HG03439 (cell line): ENCODE data around the gene COL18A1.
"Not testable (repeated sequence)": the region's sequence is repeated elsewhere in the genome, so short reads cannot be mapped to it uniquely, and the experiment has no call there.

Source experiments
- ATAC-seq: cut with Tn5 transposase; IDR thresholded peaks from one replicate; pipeline ENCODE4 v1.9.1; 2021; ENCODE audit warnings: mild to moderate bottlenecking, moderate library complexity; ENCODE audit not compliant: unreplicated experiment

Gene COL18A1

DNA sequence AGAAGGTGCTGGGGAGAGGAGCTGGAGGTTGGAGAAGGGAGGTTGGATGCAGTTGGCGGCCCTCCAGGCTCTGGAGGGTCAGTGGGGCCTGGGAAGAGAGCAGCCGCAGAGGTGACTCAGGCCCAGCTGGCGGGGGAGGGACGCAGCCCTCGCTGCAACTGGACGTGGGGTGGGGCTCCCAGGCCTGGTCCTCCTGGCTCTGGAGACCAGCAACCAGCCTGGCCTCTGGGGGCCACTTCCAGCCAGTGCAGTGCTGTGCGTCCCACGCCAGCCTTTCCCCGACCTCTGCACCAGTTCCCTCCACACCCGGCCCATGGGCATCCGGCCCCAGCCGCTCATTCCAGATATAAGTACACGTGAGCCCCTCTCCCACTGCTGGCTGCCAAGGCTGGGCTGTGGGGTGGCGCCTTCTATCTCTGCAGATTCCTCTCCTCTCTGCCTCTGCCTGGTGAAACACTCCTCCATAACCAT, 38.0 kb upstream of the COL18A1 start:
- ATAC-seq: no peak

DNA sequence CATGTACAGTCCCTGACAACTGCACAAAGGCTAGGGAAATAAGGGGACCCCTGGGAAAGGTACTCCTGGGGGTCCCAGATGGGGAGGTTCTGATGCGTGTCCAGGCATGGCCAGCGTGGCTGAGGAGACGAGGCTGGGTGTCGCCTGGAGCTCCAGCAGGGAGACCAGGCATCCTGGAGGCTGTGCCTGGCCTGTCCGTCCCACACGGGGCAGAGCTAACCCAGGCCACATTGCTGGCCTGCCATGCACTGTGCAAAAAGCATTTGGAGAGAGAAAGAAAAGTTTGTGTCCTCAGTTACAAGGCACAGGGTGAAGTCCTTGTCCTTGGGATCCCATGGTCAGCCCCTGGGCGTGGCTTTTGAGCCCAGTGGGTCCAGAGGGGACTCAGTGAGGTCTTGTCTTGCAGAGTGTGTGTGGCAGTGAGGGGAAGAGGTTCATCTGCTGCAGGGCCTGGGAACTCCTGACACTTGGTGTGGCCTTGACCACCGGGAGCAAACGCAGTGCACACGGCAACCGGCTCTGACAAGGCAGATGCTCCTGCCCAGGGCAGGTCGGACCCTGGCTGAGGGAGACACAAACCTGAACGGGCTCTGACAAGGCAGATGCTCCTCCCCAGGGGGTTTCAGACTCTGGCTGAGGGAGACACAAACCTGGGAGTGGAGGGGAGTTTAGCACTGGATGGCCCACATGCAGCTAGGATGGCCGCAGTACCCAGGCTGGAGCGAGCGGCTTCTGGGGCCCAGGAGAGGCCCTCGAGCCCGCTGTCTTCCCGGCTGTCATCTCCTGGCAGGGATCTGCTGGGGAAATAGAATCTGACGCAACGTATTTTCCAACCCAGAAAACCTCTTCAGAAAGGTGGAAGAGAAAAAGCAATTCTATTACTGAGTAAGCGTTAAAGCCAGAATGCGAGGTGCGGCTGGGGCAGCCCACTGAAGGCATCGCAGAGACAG, 37.3 kb upstream of the COL18A1 start:
- ATAC-seq: no peak

DNA sequence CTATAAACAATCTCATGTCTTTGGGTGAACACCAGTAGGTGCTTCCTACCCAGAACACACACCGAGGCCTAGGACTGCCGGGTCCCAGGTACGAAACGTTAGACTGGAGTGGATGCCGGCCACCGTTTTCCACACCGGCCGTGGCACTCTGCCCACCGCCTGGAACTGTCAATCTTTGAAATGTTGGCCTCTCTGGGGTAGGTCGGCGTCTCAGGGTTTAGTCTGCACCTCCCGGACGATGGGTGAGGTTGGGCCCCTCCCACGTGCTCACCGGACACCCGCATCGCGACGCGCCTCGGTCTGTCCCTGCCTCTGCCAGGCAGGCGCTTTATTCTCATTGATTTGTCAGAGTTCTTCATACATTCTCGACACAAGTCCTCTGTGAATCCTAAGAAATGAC, 35.9 kb upstream of the COL18A1 start:
- ATAC-seq: not testable (repeated sequence)

GRCh38 chr21:45370575-45370974, 34.4 kb upstream of the COL18A1 start:
- ATAC-seq: no peak

- ATAC-seq: no peak
Measured at GRCh38 chr21:45371081-45371480, 33.9 kb upstream of the COL18A1 start.

DNA sequence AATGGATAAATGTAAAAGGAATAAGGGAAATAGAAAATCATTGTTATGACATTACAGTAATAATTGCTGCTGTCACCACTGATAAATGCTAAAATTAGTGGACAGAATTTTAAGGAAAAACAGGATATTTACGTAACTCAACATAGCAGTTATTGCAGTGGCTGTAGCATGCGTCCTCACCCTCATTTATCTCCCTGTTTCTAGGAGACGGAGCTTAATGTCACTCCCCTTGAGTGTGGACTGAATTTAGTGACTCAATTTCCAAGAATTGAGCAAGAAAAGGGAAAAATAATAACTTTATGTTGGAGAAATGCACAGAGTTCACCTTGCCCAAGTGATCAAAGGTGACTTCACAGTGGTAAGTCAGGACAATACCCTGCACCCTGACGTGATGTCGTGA, 33.3 kb upstream of the COL18A1 start:
- ATAC-seq: no peak

DNA sequence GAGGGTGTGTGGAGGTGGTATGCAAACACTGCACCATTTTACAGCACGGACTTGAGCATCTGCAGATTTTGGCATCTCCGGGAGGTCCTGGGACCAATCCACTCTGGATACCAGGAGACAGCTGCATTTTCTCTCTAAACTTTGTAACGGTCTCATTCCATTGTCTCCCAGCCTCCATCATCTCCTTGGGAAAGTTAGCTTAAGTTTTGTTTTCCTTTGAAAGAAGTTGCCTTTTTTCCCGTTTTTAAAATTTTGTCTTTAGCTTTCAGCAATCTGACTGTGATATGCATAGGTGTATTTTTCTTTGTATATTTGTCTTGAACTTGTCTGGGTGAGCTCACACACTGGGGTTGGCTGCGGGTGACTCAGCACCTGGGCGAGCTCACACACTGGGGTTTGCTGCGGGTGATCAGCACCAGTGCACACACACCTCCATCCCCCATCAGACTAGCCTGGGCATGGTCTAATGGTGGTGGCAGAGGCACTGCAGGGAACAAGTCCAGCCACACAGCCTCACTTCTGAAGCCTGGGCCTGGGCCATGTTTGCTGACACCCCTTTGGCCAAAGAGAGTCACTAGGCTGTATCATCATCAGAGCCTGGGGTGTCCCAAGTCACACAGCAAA, 32.1 kb upstream of the COL18A1 start:
- ATAC-seq: no peak

- ATAC-seq: no peak
Measured at GRCh38 chr21:45373991-45374816, 30.8 kb upstream of the COL18A1 start.

- no peak for ATAC-seq
Measured at GRCh38 chr21:45374826-45375455, 30.0 kb upstream of the COL18A1 start.

DNA sequence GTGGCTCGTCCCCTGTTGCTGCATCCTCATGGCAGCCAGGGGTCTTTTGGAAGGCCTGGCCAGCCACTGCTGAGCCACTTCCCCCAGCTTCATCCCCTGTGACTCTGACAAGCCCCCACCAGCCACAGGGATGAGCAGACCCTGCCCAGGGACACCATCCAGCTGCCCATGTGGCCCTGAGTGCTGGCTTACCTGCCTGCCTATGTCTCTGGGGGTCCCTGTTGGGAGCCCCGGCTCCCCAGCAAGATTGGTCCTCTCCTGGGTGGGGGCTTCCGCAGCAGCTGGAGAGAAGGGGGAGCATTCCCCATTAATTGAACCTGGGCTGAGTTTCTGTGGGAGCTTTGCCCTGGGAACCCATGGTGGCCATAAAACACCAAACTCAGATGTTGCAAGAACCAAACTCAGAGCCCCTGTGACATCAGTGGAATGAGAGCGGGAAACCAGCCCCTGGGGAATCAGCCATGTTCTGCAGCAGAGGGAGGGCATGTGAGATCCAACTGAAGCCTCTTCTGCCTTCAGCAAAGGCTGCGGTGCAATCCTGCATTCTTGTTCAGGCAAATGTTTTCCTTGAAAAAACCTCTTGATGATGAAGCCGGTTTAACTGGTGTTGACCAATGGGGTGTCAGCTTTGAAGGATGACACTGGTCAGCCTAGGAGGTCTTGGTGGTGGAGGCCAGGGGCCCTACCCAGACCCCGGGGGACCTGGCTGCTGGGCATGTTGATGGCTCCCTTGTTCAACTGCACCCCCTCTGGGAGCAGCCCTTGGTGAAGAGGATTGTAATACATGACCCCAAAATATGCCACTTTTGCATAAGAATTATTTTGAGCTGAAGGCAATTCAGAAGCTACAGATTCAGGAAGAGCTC, 28.3 kb upstream of the COL18A1 start:
- ATAC-seq: no peak

DNA sequence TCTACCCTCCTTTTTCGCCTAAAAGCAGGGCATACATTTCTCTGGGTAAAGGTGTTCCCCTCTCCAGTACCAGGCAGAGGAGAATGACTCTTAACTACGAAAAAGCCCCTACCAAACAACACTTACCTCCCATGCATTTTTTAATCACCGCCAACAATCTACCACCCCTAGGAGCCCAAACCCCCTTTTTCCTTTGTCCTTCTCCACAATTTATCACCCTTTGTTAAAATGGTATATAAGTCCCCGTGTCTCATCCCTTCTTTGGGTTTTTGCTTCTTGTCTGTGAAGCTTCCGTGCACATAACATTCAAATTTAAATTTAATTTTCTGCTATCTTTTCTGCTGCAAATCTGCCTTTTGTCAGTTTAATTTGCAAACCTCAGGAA, 27.6 kb upstream of the COL18A1 start:
- ATAC-seq: no peak

GRCh38 chr21:45377866-45378257, 27.1 kb upstream of the COL18A1 start:
- no peak for ATAC-seq

- ATAC-seq: no peak
Measured at GRCh38 chr21:45378258-45378966, 26.6 kb upstream of the COL18A1 start.

GRCh38 chr21:45379171-45379900, 25.6 kb upstream of the COL18A1 start:
- ATAC-seq: no peak

DNA sequence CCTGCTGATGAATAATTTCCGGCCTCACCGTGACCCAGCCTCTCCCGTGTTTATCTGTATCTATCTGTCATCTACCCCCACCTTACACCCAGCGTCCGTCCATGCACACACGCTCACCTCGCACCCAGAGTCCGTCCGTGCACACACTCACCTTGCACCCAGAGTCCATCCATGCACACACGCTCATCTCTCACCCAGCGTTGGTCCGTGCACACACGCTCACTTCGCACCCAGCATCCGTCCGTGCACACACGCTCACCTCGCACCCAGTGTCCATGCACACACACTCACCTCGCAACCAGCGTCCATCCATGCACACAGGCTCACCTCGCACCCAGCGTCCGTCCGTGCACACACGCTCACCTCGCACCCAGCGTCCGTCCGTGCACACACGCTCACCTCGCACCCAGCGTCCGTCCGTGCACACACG, 25.0 kb upstream of the COL18A1 start:
- no peak for ATAC-seq

DNA sequence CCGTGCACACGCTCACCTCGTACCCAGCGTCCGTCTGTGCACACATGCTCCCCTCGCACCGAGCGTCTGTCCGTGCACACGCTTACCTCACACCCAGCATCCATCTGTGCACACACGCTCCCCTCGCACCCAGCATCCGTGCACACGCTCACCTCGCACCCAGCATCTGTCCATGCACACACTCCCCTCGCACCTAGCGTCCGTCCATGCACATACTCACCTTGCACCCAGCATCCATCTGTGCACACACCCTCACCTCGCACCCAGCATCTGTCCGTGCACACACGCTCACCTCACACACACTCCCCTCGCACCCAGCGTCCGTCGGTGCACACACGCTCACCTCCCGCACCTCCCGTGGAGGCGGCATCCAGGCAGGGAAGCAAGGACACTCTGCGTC, 24.4 kb upstream of the COL18A1 start:
- no peak for ATAC-seq

GRCh38 chr21:45381036-45381787, 23.8 kb upstream of the COL18A1 start:
- ATAC-seq: no peak
